GM21576 (cell line): ENCODE results near the gene EXOC8.

ENCODE experiments used
- ATAC-seq: cut with Tn5 transposase; IDR thresholded peaks from one replicate; pipeline ENCODE4 v1.9.1; 2021; ENCODE audit warnings: mild to moderate bottlenecking, moderate library complexity; ENCODE audit not compliant: unreplicated experiment

Gene EXOC8, protein sequence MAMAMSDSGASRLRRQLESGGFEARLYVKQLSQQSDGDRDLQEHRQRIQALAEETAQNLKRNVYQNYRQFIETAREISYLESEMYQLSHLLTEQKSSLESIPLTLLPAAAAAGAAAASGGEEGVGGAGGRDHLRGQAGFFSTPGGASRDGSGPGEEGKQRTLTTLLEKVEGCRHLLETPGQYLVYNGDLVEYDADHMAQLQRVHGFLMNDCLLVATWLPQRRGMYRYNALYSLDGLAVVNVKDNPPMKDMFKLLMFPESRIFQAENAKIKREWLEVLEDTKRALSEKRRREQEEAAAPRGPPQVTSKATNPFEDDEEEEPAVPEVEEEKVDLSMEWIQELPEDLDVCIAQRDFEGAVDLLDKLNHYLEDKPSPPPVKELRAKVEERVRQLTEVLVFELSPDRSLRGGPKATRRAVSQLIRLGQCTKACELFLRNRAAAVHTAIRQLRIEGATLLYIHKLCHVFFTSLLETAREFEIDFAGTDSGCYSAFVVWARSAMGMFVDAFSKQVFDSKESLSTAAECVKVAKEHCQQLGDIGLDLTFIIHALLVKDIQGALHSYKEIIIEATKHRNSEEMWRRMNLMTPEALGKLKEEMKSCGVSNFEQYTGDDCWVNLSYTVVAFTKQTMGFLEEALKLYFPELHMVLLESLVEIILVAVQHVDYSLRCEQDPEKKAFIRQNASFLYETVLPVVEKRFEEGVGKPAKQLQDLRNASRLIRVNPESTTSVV

GRCh38 chr1:231337472-231338269 is at the start of gene EXOC8:
TSS of gene EXOC8 (minus strand) at chr1:231337852. CDS start at chr1:231337745, 107 bp downstream.
- ATAC-seq: peak; percentile 71

- ATAC-seq: no peak
These were observed 48.8 kb upstream of the EXOC8 start for GRCh38 chr1:231386466-231386865.

- ATAC-seq: no peak
These were observed 47.7 kb upstream of the EXOC8 start for GRCh38 chr1:231385416-231385748.

GRCh38 chr1:231384696-231385415 is 47.2 kb upstream of the EXOC8 start:
- no peak for ATAC-seq

DNA sequence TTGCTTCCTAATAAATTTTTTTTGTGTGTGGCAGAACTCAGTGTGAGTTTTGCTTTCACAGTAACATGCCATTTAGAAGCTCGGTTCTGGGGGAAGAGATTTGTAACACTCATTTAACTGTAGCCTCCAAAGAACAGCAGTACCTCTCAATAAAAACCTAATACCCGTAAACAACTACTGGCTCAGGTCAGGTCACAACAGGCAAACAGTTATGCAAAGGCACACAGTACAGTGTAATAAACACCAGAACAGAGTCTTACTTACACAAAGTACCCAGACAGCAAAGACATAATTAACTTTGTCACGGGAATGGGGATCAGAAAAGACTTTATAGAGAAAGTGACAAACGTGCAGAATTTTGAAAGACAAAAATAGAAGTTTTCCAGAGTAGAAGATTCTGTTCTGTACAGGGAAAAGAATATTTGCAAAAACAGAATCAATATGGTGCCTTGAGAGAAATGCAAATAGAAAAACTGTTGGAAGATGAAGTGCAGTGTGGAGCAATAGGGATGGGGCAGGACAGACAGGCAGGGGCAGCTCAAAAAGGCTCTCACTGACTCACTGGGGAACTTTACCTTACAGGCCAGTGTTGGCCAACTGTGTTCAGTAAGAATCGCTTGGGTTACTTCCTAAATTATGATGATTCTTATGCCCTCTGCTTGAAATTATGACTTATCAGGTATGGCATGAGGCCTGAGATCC is 45.7 kb upstream of the EXOC8 start:
- ATAC-seq: no peak

DNA sequence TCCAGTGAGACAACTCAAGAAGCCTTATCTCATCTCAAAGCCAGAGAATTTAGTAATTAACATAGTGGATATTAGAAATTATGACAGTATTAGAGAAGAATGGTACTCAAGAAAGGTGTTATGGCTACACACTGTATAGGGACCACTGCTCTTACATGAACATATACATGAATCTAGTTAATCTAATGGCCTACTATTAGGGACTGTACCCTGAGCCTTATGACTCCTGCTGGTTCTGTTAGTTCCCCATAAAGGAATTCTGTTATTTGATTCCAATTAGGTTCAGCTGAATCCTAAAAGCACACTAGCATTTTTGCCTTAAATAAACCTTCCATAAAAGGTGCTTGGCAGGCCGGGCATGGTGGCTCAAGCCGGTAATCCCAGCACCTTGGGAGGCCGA is 44.8 kb upstream of the EXOC8 start:
- ATAC-seq: no peak

- no peak for ATAC-seq
These were observed 44.1 kb upstream of the EXOC8 start for GRCh38 chr1:231381729-231382128.

- ATAC-seq: no peak
These were observed 39.4 kb upstream of the EXOC8 start for GRCh38 chr1:231376875-231377549.

DNA sequence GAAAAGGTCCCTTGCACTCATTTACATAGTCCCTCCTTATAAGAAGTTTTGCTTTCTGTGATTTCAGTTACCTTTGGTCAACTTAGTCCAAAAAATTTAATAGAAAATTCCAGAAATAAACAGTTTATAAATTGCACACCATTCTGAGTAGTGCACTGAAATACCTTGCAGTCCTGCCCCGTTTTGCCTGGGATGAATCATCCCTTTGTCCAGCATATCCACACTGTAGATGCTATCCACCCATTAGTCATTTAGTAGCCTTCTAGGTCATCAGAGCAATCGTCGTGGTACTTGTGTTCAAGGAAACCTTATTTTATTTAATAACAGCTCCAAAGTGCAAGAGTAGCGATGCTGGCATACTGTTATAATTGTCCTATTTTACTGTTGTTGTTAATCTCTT is 38.4 kb upstream of the EXOC8 start:
- ATAC-seq: no peak

DNA sequence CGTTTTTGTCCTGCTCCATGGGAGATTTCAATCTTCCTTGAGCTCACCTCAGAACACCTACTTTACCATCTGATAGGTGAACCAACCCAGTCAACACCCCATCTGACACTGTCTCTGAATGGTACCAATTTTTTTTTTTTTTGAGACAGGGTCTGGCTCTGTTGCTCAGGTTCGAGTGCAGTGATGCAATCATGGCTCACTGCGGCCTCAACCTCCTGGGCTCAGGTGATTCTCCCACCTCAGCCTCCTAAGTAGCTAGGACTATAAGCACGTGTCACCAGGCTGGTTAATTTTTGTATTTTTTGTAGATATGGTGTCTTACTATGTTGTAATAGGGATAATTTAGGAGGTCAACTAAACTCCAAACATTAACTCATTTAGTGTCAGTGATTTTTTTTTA is 36.7 kb upstream of the EXOC8 start:
- no peak for ATAC-seq

- no peak for ATAC-seq
These were observed 34.8 kb upstream of the EXOC8 start for GRCh38 chr1:231372501-231372900.

DNA sequence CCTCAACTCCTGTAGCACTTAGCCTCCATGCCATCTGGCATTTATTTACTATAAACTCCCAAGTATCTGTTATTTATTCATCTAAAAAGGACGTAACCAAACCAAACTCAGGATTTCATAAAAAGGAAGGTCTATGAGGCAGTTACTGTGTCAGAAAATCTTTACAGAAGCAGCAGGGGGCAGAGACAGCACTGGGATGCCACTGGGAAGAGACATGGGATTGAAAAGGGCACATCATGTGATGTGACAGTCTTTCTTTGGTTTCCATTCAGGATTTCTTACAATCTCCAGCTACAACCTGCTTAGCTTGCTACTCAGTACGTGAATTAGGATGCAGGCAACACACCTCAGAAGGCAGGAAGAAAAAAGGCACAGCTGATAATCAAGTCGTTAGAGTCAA is 31.6 kb upstream of the EXOC8 start:
- no peak for ATAC-seq

- ATAC-seq: no peak
These were observed 26.5 kb upstream of the EXOC8 start for GRCh38 chr1:231364192-231364591.

DNA sequence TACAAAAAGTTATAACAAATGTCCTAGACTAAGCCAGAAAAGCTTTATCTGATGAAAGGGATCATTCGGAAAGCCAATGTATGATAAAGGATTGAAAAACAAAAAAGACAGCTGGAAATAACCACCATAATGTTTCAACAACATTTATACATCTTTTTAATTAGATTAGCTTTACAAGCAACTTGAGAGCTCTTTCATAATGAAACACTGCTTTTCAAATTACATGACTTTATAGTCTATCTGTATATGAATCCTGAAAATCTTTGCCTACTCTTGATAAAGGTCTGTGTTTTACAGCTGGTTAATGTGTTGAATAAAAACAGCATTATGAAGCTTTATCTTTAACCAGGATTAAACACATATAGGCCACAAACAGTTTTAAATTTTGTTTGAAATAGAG is 26.0 kb upstream of the EXOC8 start:
- ATAC-seq: no peak

- ATAC-seq: no peak
These were observed 24.7 kb upstream of the EXOC8 start for GRCh38 chr1:231362325-231362724.

GRCh38 chr1:231359113-231359512 is 21.5 kb upstream of the EXOC8 start:
- ATAC-seq: no peak

GRCh38 chr1:231357831-231358354 is 20.2 kb upstream of the EXOC8 start:
- peak; percentile 79 for ATAC-seq

DNA sequence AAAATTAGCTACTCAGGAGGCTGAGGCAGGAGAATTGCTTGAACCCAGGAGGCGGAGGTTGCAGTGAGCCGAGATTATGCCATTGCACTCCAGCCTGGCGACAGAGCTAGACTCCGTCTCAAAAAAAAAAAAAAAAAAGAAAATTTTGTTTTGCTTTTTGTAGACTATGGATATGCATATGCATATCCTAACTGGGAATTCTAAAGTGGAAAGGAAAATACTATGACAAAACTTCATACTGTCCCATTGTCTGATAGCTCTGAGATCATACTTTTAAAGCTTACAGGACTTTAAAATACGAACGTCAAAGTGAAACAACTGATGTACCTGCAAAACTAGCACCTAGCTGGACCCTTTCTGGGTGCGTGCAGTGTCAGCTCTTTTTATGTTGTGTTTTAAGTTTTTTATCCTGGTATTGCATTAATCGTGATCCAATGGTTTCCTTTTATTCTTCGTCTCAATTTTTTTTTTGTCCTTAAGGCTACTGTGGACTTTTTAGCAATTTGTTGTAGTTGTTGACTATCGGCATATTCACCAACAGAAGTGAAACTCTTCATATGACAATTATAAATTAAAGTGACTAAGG is 19.6 kb upstream of the EXOC8 start:
- no peak for ATAC-seq

DNA sequence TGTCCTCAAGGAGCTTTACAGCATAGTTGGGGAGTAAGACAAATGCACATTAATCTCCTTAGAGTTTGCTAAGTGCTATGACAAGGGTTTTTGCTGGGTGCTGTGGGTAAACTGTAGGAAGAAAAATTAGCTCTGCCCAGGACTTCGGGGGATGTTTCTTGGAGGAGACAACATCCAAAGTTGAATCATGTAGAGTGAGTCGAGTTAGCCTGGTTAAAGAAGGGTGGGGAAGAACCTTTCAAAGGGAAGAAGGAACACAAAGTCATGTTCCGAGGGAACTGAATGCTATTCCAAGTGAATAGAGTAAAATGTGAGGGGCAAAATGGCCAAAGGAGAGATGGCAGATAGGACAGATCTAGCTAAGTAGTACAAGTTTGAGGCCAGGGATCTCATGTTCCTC is 17.5 kb upstream of the EXOC8 start:
- ATAC-seq: no peak
